Mammary epithelial cell (primary cell): ENCODE measurements around the gene ARHGAP15.

Experiments used
- CTCF ChIP-seq, 2 donors: IDR thresholded peaks in 1 of 2; conservative IDR thresholded peaks in 1 of 2; 2 replicates each; pipeline ENCODE4 v1.5.1; 2011 to 2012; ENCODE audit warnings: inconsistent platforms in 2 of 2, low read length in 2 of 2, mild to moderate bottlenecking in 2 of 2, control low read depth in 1 of 2, low read depth in 1 of 2; ENCODE audit not compliant: insufficient read depth in 1 of 2; ENCODE audit errors: extremely low read depth in 1 of 2
- EZH2 ChIP-seq: IDR thresholded peaks from 2 replicates; pipeline ENCODE4 v1.6.1; 2012; ENCODE audit warnings: low read length, inconsistent platforms, borderline replicate concordance

GRCh38 chr2:143361346-143361745, 232.1 kb downstream of the ARHGAP15 start:
- no peak for TF ChIP-seq EZH2
- no peak for TF ChIP-seq CTCF (conservative IDR thresholded peaks at IDR 0.05 in 1 of 2, IDR thresholded peaks at IDR 0.05 in 1 of 2; ENCODE audit: extremely low read depth in 1 of 2, insufficient read depth in 1 of 2, low read depth in 1 of 2, low read length in 2 of 2)
